K562 (cell line): Measurements from ENCODE around the gene FRMD4B. TPM values are rescaled to one million over a fixed set of nuclear protein-coding genes. Genes with fewer than 3 reads are reported as not detected.
A peak's percentile ranks its signal among the peaks of the same experiment; 100 is the strongest.

Experiments used
- ATAC-seq: fragments of 200-7000 bp; cut with Tn5 transposase; 3 replicates; pipeline ENCODE4 v1.9.1; 2020; ENCODE audit warnings: moderate library complexity
- BruUV-seq: library from RNA; stranded (reverse); fragments of 400-500 nt; replicated peaks from 2 replicates; lab custom pipeline; 2021; lab: Mats Ljungman, UMichigan
- CTCF ChIA-PET: fragments of 300-600 bp; formaldehyde crosslinking; extraction: SDS; loops from one replicate; lab custom pipeline; 2021; ENCODE audit warnings: low intra/inter-chr PET ratio; lab: Yijun Ruan, JAX
- POLR2A ChIA-PET: fragments of 300-600, 350-650 bp; sonication (Branson Sonifier 250); formaldehyde crosslinking; extraction: SDS; loops from one replicate; lab custom pipeline; 2021; ENCODE audit warnings: antibody characterized with exemption, inconsistent platforms; lab: Yijun Ruan, JAX
- DNase-seq, 4 experiments: peaks; one replicate each; pipeline versions ENCODE4 v3.0.0 to v3.0.0-alpha.2; 2011 to 2018; ENCODE audit warnings: low spot score in 3 of 4, mixed read lengths in 3 of 4; ENCODE audit errors: extremely low read depth in 1 of 4
- FAIRE-seq: peaks from 2 replicates; lab custom pipeline; 2011; peaks lifted over from hg19 to GRCh38; lab: Jason Lieb, UNC
- H2AFZ ChIP-seq: 2 replicates; pipeline ENCODE4 v1.6.0; 2011; ENCODE audit warnings: low read depth, low read length, control low read depth, inconsistent platforms
- H3K27ac ChIP-seq: fragments of 200-600 bp; 3 replicates; pipeline ENCODE4 v1.8.0; 2011; ENCODE audit warnings: low read depth, mild to moderate bottlenecking, control low read depth, inconsistent platforms, low read length, moderate library complexity, mixed read lengths; ENCODE audit errors: extremely low read depth
- H3K27me3 ChIP-seq, 2 experiments: fragments of 300-600 bp in 1 of 2; 2 replicates in 1 of 2; 3 replicates in 1 of 2; pipeline versions ENCODE4 v1.6.0 to v1.8.0; 2011; ENCODE audit warnings: inconsistent platforms in 2 of 2, low read length in 2 of 2, mild to moderate bottlenecking in 1 of 2, mixed read lengths in 1 of 2, moderate library complexity in 1 of 2; ENCODE audit not compliant: control insufficient read depth in 2 of 2, insufficient read depth in 2 of 2
- H3K36me3 ChIP-seq: fragments of 300-600 bp; 3 replicates; pipeline ENCODE4 v1.8.0; 2011; ENCODE audit warnings: mild to moderate bottlenecking, low read length, inconsistent platforms; ENCODE audit not compliant: control insufficient read depth, insufficient read depth
- H3K4me1 ChIP-seq, 2 experiments: fragments of 200-600 bp in 1 of 2; replicated peaks in 1 of 2; 2 replicates in 1 of 2; 3 replicates in 1 of 2; pipeline versions ENCODE4 v1.5.1 to v1.8.0; 2011; ENCODE audit warnings: inconsistent platforms in 2 of 2, low read length in 2 of 2, mild to moderate bottlenecking in 1 of 2, mixed read lengths in 1 of 2, moderate library complexity in 1 of 2; ENCODE audit not compliant: control insufficient read depth in 2 of 2, insufficient read depth in 2 of 2
- H3K4me2 ChIP-seq: 2 replicates; pipeline ENCODE4 v1.6.1; 2011; ENCODE audit warnings: low read length, control low read depth, inconsistent platforms, mixed read lengths; ENCODE audit not compliant: insufficient read depth
- H3K4me3 ChIP-seq: fragments of 200-600 bp; sonication (generic), shearing (Covaris generic); 2 replicates; pipeline ENCODE4 v1.5.1; 2016; ENCODE audit warnings: control low read depth, inconsistent platforms
- H3K79me2 ChIP-seq: fragments of 200-600 bp; 3 replicates; pipeline ENCODE4 v1.8.0; 2011; ENCODE audit warnings: low read length, inconsistent platforms; ENCODE audit not compliant: control insufficient read depth, insufficient read depth
- H3K9ac ChIP-seq, 2 experiments: 2 replicates each; pipeline versions ENCODE4 v1.6.0 to v1.6.1; 2011; ENCODE audit warnings: low read depth in 2 of 2, low read length in 2 of 2, control low read depth in 1 of 2, inconsistent platforms in 1 of 2, mild to moderate bottlenecking in 1 of 2, mixed read lengths in 1 of 2; ENCODE audit not compliant: insufficient read depth in 1 of 2
- H3K9me1 ChIP-seq: one replicate; pipeline ENCODE4 v1.6.0; 2011; ENCODE audit warnings: inconsistent platforms, mild to moderate bottlenecking, low read length, moderate library complexity; ENCODE audit not compliant: control insufficient read depth, insufficient read depth
- H3K9me3 ChIP-seq: replicated peaks from 2 replicates; pipeline ENCODE4 v1.5.1; 2011; ENCODE audit warnings: low read depth, low read length, inconsistent platforms; ENCODE audit not compliant: control insufficient read depth, insufficient read depth
- H4K20me1 ChIP-seq: replicated peaks from 2 replicates; pipeline ENCODE4 v1.6.1; 2011; ENCODE audit warnings: low read length, inconsistent platforms, mixed read lengths; ENCODE audit not compliant: control insufficient read depth, insufficient read depth
- MEIS2 ChIP-seq: fragments of 450-650 bp; IDR thresholded peaks from 2 replicates; pipeline ENCODE4 v1.6.1; 2014; ENCODE audit warnings: mild to moderate bottlenecking; ENCODE audit not compliant: partially characterized antibody
- STAT5B ChIP-seq: fragments of 250-450 bp; sonication (Bioruptor Pico); IDR thresholded peaks from 2 replicates; pipeline ENCODE4 v1.8.0; 2021; ENCODE audit warnings: mild to moderate bottlenecking, inconsistent platforms
- U2AF2 ChIP-seq: fragments of 200-400 bp; formaldehyde crosslinking; optimal IDR thresholded peaks from 2 replicates; pipeline ENCODE3; 2017; ENCODE audit warnings: low read depth, mild to moderate bottlenecking, low read length
- ZFX ChIP-seq: sonication (generic); formaldehyde crosslinking; IDR thresholded peaks from 2 replicates; pipeline ENCODE4 v1.8.0; 2022; ENCODE audit warnings: mild to moderate bottlenecking, missing genetic modification reagents, moderate library complexity
- WGBS: fragments of 100-300 bp; shearing (Covaris generic); methylation state at CpG from one replicate; pipeline ENCODE4 v1.1.6; 2016; ENCODE audit warnings: low coverage, mixed read lengths; ENCODE audit not compliant: insufficient coverage; ENCODE audit errors: missing lambda C conversion rate; 5-methylcytosine and 5-hydroxymethylcytosine counted together
- in situ Hi-C: fragments of 300-500 bp; cut with MboI; formaldehyde crosslinking; loops from 4 replicates; pipeline ENCODE4 v1.15.0; 2018; ENCODE audit warnings: inconsistent platforms, mixed read lengths
- intact Hi-C: fragments of 100-400 bp; cut with micrococcal nuclease; formaldehyde crosslinking; loops from 2 replicates; pipeline ENCODE4 v1.14.2; 2022
- polyA plus RNA-seq, 8 experiments: library from polyadenylated mRNA; depleted of rRNA in 4 of 8; stranded (reverse) in 5 of 8; unstranded in 3 of 8; fragments of >200 nt; fragmentation: Nextera tagmentation in 2 of 8; fragmentation: Illumina TruSeq in 1 of 8; extraction: Ambion mirVana in 2 of 8; extraction: Trizol in 1 of 8; gene quantifications; 2 replicates each; pipeline versions ENCODE4 v1.2.1 to v1.2.3, GENCODE V29; 2011 to 2014; ENCODE audit warnings: inconsistent platforms in 1 of 8, missing spikeins in 1 of 8
- total RNA-seq, 7 experiments: library from RNA; depleted of rRNA in 6 of 7; stranded (reverse); fragments of >200 nt in 6 of 7; fragmentation: Illumina TruSeq in 2 of 7; extraction: Trizol in 2 of 7; gene quantifications; 2 replicates each; pipeline versions ENCODE4 v1.2.1 to v1.2.3, GENCODE V29; 2011 to 2021; ENCODE audit warnings: low replicate concordance in 1 of 7
- TF ChIP-seq, protein P1 (sequence below): fragments of 250-450 bp; sonication (Bioruptor Pico); IDR thresholded peaks from 2 replicates; pipeline ENCODE4 v1.4.0; 2020; ENCODE audit warnings: mild to moderate bottlenecking, moderate library complexity

The FRMD4B gene
- total and polyA plus RNA-seq, 9 of the 15 experiments (the other 6 are each of a cell fraction or from before 2014, with no cell fraction given) = 0.03 to 0.09 (median 0.04) TPM; not detected in 3

GRCh38 chr3:69212411-69213160 lies 173.3 kb downstream of the FRMD4B start (continued):
- TF ChIP-seq, protein P1, sequence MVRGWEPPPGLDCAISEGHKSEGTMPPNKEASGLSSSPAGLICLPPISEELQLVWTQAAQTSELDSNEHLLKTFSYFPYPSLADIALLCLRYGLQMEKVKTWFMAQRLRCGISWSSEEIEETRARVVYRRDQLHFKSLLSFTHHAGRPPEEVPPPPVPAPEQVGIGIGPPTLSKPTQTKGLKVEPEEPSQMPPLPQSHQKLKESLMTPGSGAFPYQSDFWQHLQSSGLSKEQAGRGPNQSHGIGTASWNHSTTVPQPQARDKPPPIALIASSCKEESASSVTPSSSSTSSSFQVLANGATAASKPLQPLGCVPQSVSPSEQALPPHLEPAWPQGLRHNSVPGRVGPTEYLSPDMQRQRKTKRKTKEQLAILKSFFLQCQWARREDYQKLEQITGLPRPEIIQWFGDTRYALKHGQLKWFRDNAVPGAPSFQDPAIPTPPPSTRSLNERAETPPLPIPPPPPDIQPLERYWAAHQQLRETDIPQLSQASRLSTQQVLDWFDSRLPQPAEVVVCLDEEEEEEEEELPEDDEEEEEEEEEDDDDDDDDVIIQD (CRISPR knock-in tag) = no peak
- TF ChIP-seq U2AF2 (no peak), ZFX (CRISPR knock-in tag) (no peak)

DNA sequence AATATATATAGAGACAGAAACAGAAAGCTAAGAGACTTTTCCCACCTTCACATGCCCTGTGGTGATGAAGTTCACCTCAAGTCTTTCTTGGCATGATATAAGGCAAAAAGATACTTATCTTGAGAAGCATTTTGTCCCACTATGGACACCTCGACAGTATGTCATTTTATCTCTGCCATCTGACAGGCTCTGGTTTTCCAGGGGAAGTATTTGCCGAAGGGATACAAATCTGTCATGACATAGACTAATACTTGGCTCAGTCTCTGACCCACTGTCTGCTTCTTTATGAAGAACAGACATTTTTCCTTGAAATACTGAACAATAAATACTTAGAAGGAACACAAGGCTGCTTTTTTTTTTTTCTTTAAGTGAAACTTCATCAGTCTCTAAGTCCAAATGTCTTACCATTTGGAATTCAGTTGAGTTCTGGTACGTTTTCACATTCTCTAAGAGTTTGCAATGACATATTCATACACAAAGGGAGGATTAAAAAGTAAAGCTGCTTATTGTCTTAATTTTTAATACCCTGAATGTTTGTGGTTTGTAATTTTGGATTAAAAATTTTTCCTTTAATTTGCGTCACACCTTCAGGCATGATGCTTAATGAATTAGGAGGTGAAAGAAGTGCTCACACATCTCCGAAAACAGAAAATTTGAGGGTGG lies 175.7 kb downstream of the FRMD4B start:
- DNase-seq = no peak
- BruUV-seq = no TSS peak
- no peak overlapping the region for H3K9ac ChIP-seq
- H3K4me1 ChIP-seq = no peaks in the 10 kb centered on the region; a peak in 1 of 5 replicates
- H3K9me3 ChIP-seq = no peaks in the 10 kb centered on the region
- 9% methylated on average over 5 of the region's 5 CpGs for WGBS
- H3K79me2 ChIP-seq = no peaks in the 10 kb centered on the region
- H2AFZ ChIP-seq = no peak overlapping the region
- no peaks in the 10 kb centered on the region for H4K20me1 ChIP-seq
- H3K36me3 ChIP-seq = no peaks in the 10 kb centered on the region
- in situ Hi-C loops = no loop called here
- POLR2A ChIA-PET = no interaction called here
- ATAC-seq = no peak
- H3K27ac ChIP-seq = no peak overlapping the region
- no peaks in the 10 kb centered on the region for H3K9me1 ChIP-seq
- FAIRE-seq = no peak
- H3K4me2 ChIP-seq = no peak overlapping the region
- no peak overlapping the region for H3K4me3 ChIP-seq
- CTCF ChIA-PET = no interaction called here
- H3K27me3 ChIP-seq = no peaks in the 10 kb centered on the region; a peak in 1 of 5 replicates
- TF ChIP-seq MEIS2 (peak; percentile 6), STAT5B (no peak)
- intact Hi-C loops = no loop called here
